SK-N-SH treated with all-trans-retinoic acid at 6 μM for 48 hours (cell line): ENCODE results near the gene ANKRD11.

Experiments
- ATAC-seq: fragments of 200-7000 bp; cut with Tn5 transposase; 3 replicates; pipeline ENCODE4 v1.9.1; 2020; ENCODE audit warnings: mild to moderate bottlenecking, moderate library complexity
- ARNTL ChIP-seq: fragments of 450-650 bp; formaldehyde crosslinking; IDR thresholded peaks from 2 replicates; pipeline ENCODE4 v1.5.0; 2020; ENCODE audit warnings: low read depth, mild to moderate bottlenecking, moderate library complexity, borderline replicate concordance
- BACH2 ChIP-seq: fragments of 250-450 bp; sonication (Bioruptor Pico); IDR thresholded peaks from 2 replicates; pipeline ENCODE4 v1.9.0; 2021; ENCODE audit warnings: mild to moderate bottlenecking, borderline replicate concordance
- CREB5 ChIP-seq: fragments of 250-450 bp; sonication (Bioruptor Pico); IDR thresholded peaks from 2 replicates; pipeline ENCODE4 v1.5.1; 2020; ENCODE audit warnings: low read depth, mild to moderate bottlenecking, moderate library complexity
- CSRNP3 ChIP-seq: fragments of 250-450 bp; sonication (Bioruptor Pico); IDR thresholded peaks from 2 replicates; pipeline ENCODE4 v1.5.1; 2021; ENCODE audit warnings: mild to moderate bottlenecking, moderate library complexity
- ESRRG ChIP-seq: fragments of 250-450 bp; sonication (Bioruptor Pico); IDR thresholded peaks from 2 replicates; pipeline ENCODE4 v1.6.1; 2021; ENCODE audit warnings: mild to moderate bottlenecking
- GLIS3 ChIP-seq: fragments of 250-450 bp; sonication (Bioruptor Pico); IDR thresholded peaks from 2 replicates; pipeline ENCODE4 v1.5.0; 2020; ENCODE audit warnings: mild to moderate bottlenecking, moderate library complexity
- ISL1 ChIP-seq: fragments of 250-450 bp; sonication (Bioruptor Pico); IDR thresholded peaks from 2 replicates; pipeline ENCODE4 v2.1.2; 2022; ENCODE audit warnings: mild to moderate bottlenecking, moderate library complexity
- OSR1 ChIP-seq: fragments of 250-450 bp; sonication (Bioruptor Pico); IDR thresholded peaks from 2 replicates; pipeline ENCODE4 v1.8.0; 2022; ENCODE audit warnings: moderate library complexity, mild to moderate bottlenecking, inconsistent platforms
- PATZ1 ChIP-seq: fragments of 250-450 bp; sonication (Bioruptor Pico); IDR thresholded peaks from 2 replicates; pipeline ENCODE4 v1.8.0; 2020; ENCODE audit warnings: mild to moderate bottlenecking, moderate library complexity, borderline replicate concordance
- POU6F1 ChIP-seq: fragments of 250-450 bp; sonication (Bioruptor Pico); IDR thresholded peaks from 2 replicates; pipeline ENCODE4 v1.8.0; 2021; ENCODE audit warnings: low read depth, mild to moderate bottlenecking, moderate library complexity, borderline replicate concordance
- PPARA ChIP-seq: fragments of 250-450 bp; sonication (Bioruptor Pico); IDR thresholded peaks from 2 replicates; pipeline ENCODE4 v1.5.0; 2020; ENCODE audit warnings: mild to moderate bottlenecking, borderline replicate concordance
- TCF4 ChIP-seq: fragments of 250-450 bp; sonication (Bioruptor Pico); IDR thresholded peaks from 2 replicates; pipeline ENCODE4 v1.8.0; 2021; ENCODE audit warnings: mild to moderate bottlenecking, moderate library complexity, borderline replicate concordance
- TOX ChIP-seq: fragments of 250-450 bp; sonication (Bioruptor Pico); IDR thresholded peaks from 2 replicates; pipeline ENCODE4 v1.8.0; 2021; ENCODE audit warnings: mild to moderate bottlenecking, moderate library complexity, borderline replicate concordance
- TSHZ2 ChIP-seq: fragments of 250-450 bp; sonication (Bioruptor Pico); IDR thresholded peaks from 2 replicates; pipeline ENCODE4 v1.5.0; 2020; ENCODE audit warnings: mild to moderate bottlenecking, moderate library complexity
- ZFP3 ChIP-seq: fragments of 250-450 bp; sonication (Bioruptor Pico); IDR thresholded peaks from 2 replicates; pipeline ENCODE4 v1.5.0; 2020; ENCODE audit warnings: mild to moderate bottlenecking, moderate library complexity
- ZFP30 ChIP-seq: fragments of 450-650 bp; formaldehyde crosslinking; IDR thresholded peaks from 2 replicates; pipeline ENCODE4 v1.5.0; 2022; ENCODE audit warnings: mild to moderate bottlenecking, moderate library complexity
- ZNF565 ChIP-seq: fragments of 450-650 bp; formaldehyde crosslinking; conservative IDR thresholded peaks from 2 replicates; pipeline ENCODE4 v1.5.0; 2020; ENCODE audit warnings: low read depth, mild to moderate bottlenecking, moderate library complexity
- ZNF70 ChIP-seq: fragments of 450-650 bp; formaldehyde crosslinking; IDR thresholded peaks from 2 replicates; pipeline ENCODE4 v1.5.0; 2020; ENCODE audit warnings: mild to moderate bottlenecking, moderate library complexity
- ZNF8 ChIP-seq: fragments of 450-650 bp; formaldehyde crosslinking; IDR thresholded peaks from 2 replicates; pipeline ENCODE4 v1.5.0; 2020; ENCODE audit warnings: mild to moderate bottlenecking, moderate library complexity

The ANKRD11 gene

GRCh38 chr16:89351645-89352044 is 138.7 kb downstream of the ANKRD11 start:
- TF ChIP-seq GLIS3 (CRISPR knock-in tag) (no peak), OSR1 (CRISPR knock-in tag) (no peak), ZNF565 (no peak), BACH2 (no peak)
- ATAC-seq = no peak

- no peak for ATAC-seq
- TF ChIP-seq TSHZ2 = no peak
- no peak for TF ChIP-seq BACH2
- TF ChIP-seq ARNTL (CRISPR knock-in tag) = no peak
- TF ChIP-seq PATZ1 (CRISPR knock-in tag) = no peak
- TF ChIP-seq ZNF8 (CRISPR knock-in tag) = no peak
- no peak for TF ChIP-seq ZNF70
- no peak for TF ChIP-seq PPARA
- TF ChIP-seq ZNF565 = no peak
- no peak for TF ChIP-seq CREB5 (CRISPR knock-in tag)
- no peak for TF ChIP-seq ZFP30
- no peak for TF ChIP-seq OSR1 (CRISPR knock-in tag)
- no peak for TF ChIP-seq POU6F1
- TF ChIP-seq TCF4 (CRISPR knock-in tag) = no peak
- TF ChIP-seq ESRRG = no peak
- TF ChIP-seq CSRNP3 (CRISPR knock-in tag) = no peak
- no peak for TF ChIP-seq ISL1 (CRISPR knock-in tag)
- no peak for TF ChIP-seq ZFP3 (CRISPR knock-in tag)
- no peak for TF ChIP-seq TOX (CRISPR knock-in tag)
These were observed 139.5 kb downstream of the ANKRD11 start for GRCh38 chr16:89350701-89351380.

GRCh38 chr16:89349947-89350633 is 140.3 kb downstream of the ANKRD11 start:
- TF ChIP-seq CREB5 (CRISPR knock-in tag) = no peak
- no peak for ATAC-seq
